Astrocyte (in vitro differentiated cells and primary cell): ENCODE results near the gene LMTK2. TPM values are rescaled to one million over a fixed set of nuclear protein-coding genes. Genes with fewer than 3 reads are reported as not detected.

Source experiments
- DNase-seq: peaks from one replicate; pipeline ENCODE4 v3.0.0-alpha.2; 2010; ENCODE audit warnings: low read depth
- FAIRE-seq: peaks from 2 replicates; lab custom pipeline; 2011; peaks lifted over from hg19 to GRCh38; lab: Jason Lieb, UNC
- H2AFZ ChIP-seq: 2 replicates; pipeline ENCODE4 v1.6.0; 2012; ENCODE audit warnings: low read depth, low read length, inconsistent platforms
- H3K27ac ChIP-seq: 2 replicates; pipeline ENCODE4 v1.5.1; 2011; ENCODE audit warnings: low read depth, low read length, inconsistent platforms
- H3K27me3 ChIP-seq: 2 replicates; pipeline ENCODE4 v1.6.0; 2011; ENCODE audit warnings: low read length, inconsistent platforms; ENCODE audit not compliant: insufficient read depth
- H3K36me3 ChIP-seq: 2 replicates; pipeline ENCODE4 v1.5.1; 2011; ENCODE audit warnings: low read length, inconsistent platforms; ENCODE audit not compliant: insufficient read depth
- H3K4me1 ChIP-seq: 2 replicates; pipeline ENCODE4 v1.5.1; 2011; ENCODE audit warnings: low read length, inconsistent platforms; ENCODE audit not compliant: insufficient read depth
- H3K4me2 ChIP-seq: 2 replicates; pipeline ENCODE4 v1.6.0; 2012; ENCODE audit warnings: low read length, inconsistent platforms
- H3K4me3 ChIP-seq: 2 replicates; pipeline ENCODE4 v1.5.1; 2011; ENCODE audit warnings: low read depth, mild to moderate bottlenecking, low read length, inconsistent platforms; ENCODE audit not compliant: insufficient read depth
- H3K79me2 ChIP-seq: 2 replicates; pipeline ENCODE4 v1.6.0; 2012; ENCODE audit warnings: mild to moderate bottlenecking, low read length, inconsistent platforms; ENCODE audit not compliant: insufficient read depth
- H3K9ac ChIP-seq: 2 replicates; pipeline ENCODE4 v1.6.0; 2012; ENCODE audit warnings: mild to moderate bottlenecking, low read length, inconsistent platforms
- H3K9me3 ChIP-seq: 2 replicates; pipeline ENCODE4 v1.5.1; 2012; ENCODE audit warnings: low read depth, mild to moderate bottlenecking, low read length, inconsistent platforms; ENCODE audit not compliant: insufficient read depth
- H4K20me1 ChIP-seq: 2 replicates; pipeline ENCODE4 v1.6.0; 2012; ENCODE audit warnings: low read length, inconsistent platforms; ENCODE audit not compliant: insufficient read depth
- H3K27ac Mint-ChIP-seq: one replicate; pipeline ENCODE4 v1.8.0; 2021; ENCODE audit warnings: mild to moderate bottlenecking, mixed read lengths; ENCODE audit not compliant: unreplicated experiment
- H3K27me3 Mint-ChIP-seq: one replicate; pipeline ENCODE4 v1.8.0; 2021; ENCODE audit warnings: low read depth, mixed read lengths; ENCODE audit not compliant: unreplicated experiment
- H3K36me3 Mint-ChIP-seq: one replicate; pipeline ENCODE4 v1.8.0; 2021; ENCODE audit warnings: low read depth, mixed read lengths; ENCODE audit not compliant: unreplicated experiment
- H3K4me1 Mint-ChIP-seq: one replicate; pipeline ENCODE4 v1.8.0; 2021; ENCODE audit warnings: low read depth, mixed read lengths; ENCODE audit not compliant: unreplicated experiment
- H3K4me3 Mint-ChIP-seq: one replicate; pipeline ENCODE4 v1.8.0; 2021; ENCODE audit warnings: mild to moderate bottlenecking, moderate library complexity, mixed read lengths; ENCODE audit not compliant: unreplicated experiment
- H3K9me3 Mint-ChIP-seq: one replicate; pipeline ENCODE4 v1.8.0; 2021; ENCODE audit warnings: mild to moderate bottlenecking, mixed read lengths; ENCODE audit not compliant: unreplicated experiment
- EZH2 ChIP-seq: IDR thresholded peaks from 2 replicates; pipeline ENCODE4 v1.6.1; 2012; ENCODE audit warnings: mild to moderate bottlenecking, low read length, inconsistent platforms; ENCODE audit not compliant: insufficient read depth
- total RNA-seq: library from RNA; stranded (reverse); gene quantifications from 2 replicates; pipeline ENCODE4 v1.2.1, GENCODE V29; 2021
- TF ChIP-seq, protein P1 (sequence below): IDR thresholded peaks from 2 replicates; pipeline ENCODE4 v1.5.1; 2011; ENCODE audit warnings: low read depth, mild to moderate bottlenecking, inconsistent platforms, low read length, moderate library complexity; ENCODE audit not compliant: insufficient read depth

Gene LMTK2
- total RNA-seq, 1 donor from 2014 or later: 15.2 TPM

GRCh38 chr7:98084631-98085030, 22.0 kb upstream of the LMTK2 start:
- H3K4me1 ChIP-seq: no peaks in the 10 kb centered on the region
- no peaks in the 10 kb centered on the region for H3K36me3 Mint-ChIP-seq
- TF ChIP-seq, protein P1, sequence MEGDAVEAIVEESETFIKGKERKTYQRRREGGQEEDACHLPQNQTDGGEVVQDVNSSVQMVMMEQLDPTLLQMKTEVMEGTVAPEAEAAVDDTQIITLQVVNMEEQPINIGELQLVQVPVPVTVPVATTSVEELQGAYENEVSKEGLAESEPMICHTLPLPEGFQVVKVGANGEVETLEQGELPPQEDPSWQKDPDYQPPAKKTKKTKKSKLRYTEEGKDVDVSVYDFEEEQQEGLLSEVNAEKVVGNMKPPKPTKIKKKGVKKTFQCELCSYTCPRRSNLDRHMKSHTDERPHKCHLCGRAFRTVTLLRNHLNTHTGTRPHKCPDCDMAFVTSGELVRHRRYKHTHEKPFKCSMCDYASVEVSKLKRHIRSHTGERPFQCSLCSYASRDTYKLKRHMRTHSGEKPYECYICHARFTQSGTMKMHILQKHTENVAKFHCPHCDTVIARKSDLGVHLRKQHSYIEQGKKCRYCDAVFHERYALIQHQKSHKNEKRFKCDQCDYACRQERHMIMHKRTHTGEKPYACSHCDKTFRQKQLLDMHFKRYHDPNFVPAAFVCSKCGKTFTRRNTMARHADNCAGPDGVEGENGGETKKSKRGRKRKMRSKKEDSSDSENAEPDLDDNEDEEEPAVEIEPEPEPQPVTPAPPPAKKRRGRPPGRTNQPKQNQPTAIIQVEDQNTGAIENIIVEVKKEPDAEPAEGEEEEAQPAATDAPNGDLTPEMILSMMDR: no peak
- TF ChIP-seq EZH2: no peak
- no peaks in the 10 kb centered on the region for H3K4me1 Mint-ChIP-seq
- no peaks in the 10 kb centered on the region for H4K20me1 ChIP-seq
- no peak overlapping the region for H3K27ac Mint-ChIP-seq
- no peak for DNase-seq
- H3K27ac ChIP-seq: no peak overlapping the region
- no peaks in the 10 kb centered on the region for H3K9me3 ChIP-seq
- no peak for FAIRE-seq
- no peaks in the 10 kb centered on the region for H3K79me2 ChIP-seq
- no peak overlapping the region for H2AFZ ChIP-seq
- H3K9ac ChIP-seq: no peak overlapping the region
- peaks cover 8% of the 10 kb centered on the region for H3K27me3 Mint-ChIP-seq
- H3K27me3 ChIP-seq: no peaks in the 10 kb centered on the region
- H3K4me3 Mint-ChIP-seq: no peak overlapping the region
- H3K36me3 ChIP-seq: no peaks in the 10 kb centered on the region
- no peaks in the 10 kb centered on the region for H3K9me3 Mint-ChIP-seq
- no peak overlapping the region for H3K4me3 ChIP-seq
- H3K4me2 ChIP-seq: no peak overlapping the region

GRCh38 chr7:98085674-98086073, 21.0 kb upstream of the LMTK2 start:
- H4K20me1 ChIP-seq: no peaks in the 10 kb centered on the region
- Mint-ChIP-seq H3K27me3 (peaks cover 8% of the 10 kb centered on the region), H3K9me3 (no peaks in the 10 kb centered on the region), H3K27ac (no peak overlapping the region), H3K36me3 (no peaks in the 10 kb centered on the region), H3K4me1 (no peaks in the 10 kb centered on the region), H3K4me3 (no peak overlapping the region)
- no peak overlapping the region for H3K9ac ChIP-seq
- no peak overlapping the region for H3K27ac ChIP-seq
- H3K4me2 ChIP-seq: no peak overlapping the region
- no peaks in the 10 kb centered on the region for H3K79me2 ChIP-seq
- no peaks in the 10 kb centered on the region for H3K4me1 ChIP-seq
- H3K4me3 ChIP-seq: no peak overlapping the region
- H3K36me3 ChIP-seq: no peaks in the 10 kb centered on the region
- H3K27me3 ChIP-seq: no peaks in the 10 kb centered on the region
- DNase-seq (no peak), FAIRE-seq (no peak)
- H3K9me3 ChIP-seq: no peaks in the 10 kb centered on the region
- H2AFZ ChIP-seq: no peak overlapping the region
- TF ChIP-seq, protein P1: no peak
- TF ChIP-seq EZH2: no peak

DNA sequence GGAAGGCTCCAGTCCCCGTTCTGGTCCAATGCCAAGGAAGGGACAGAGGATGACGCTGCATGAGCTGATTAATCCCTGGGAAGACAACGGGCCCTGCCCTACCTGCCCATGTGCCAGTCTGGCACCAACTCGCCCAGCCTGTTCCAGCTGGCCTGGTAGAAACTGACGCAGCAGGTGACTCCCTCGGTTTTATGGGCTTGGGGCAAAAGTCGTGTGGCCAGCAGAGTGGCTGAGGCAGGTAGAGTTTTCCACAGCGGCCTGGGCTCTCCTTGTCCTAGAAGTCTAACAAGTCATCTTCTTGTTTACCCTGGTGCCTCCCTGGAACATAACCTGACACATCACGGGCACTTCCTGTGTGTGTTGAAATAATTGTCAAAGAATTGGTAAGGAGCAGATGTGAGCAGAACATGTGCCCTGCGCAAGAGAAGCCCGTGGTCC, 20.4 kb upstream of the LMTK2 start:
- Mint-ChIP-seq H3K4me3 (no peak overlapping the region), H3K27me3 (peaks cover 8% of the 10 kb centered on the region), H3K4me1 (no peaks in the 10 kb centered on the region), H3K9me3 (no peaks in the 10 kb centered on the region), H3K27ac (no peak overlapping the region), H3K36me3 (no peaks in the 10 kb centered on the region)
- H3K27me3 ChIP-seq: no peaks in the 10 kb centered on the region
- no peak overlapping the region for H2AFZ ChIP-seq
- H3K9ac ChIP-seq: no peak overlapping the region
- DNase-seq: no peak
- TF ChIP-seq, protein P1: no peak
- TF ChIP-seq EZH2: no peak
- no peaks in the 10 kb centered on the region for H3K4me1 ChIP-seq
- no peaks in the 10 kb centered on the region for H3K36me3 ChIP-seq
- H3K4me2 ChIP-seq: no peak overlapping the region
- no peak for FAIRE-seq
- H3K9me3 ChIP-seq: no peaks in the 10 kb centered on the region
- H3K27ac ChIP-seq: no peak overlapping the region
- H4K20me1 ChIP-seq: no peaks in the 10 kb centered on the region
- no peak overlapping the region for H3K4me3 ChIP-seq
- H3K79me2 ChIP-seq: no peaks in the 10 kb centered on the region
